ENCODE measurements around the gene HMGCS1. TPM values are rescaled to one million over a fixed set of nuclear protein-coding genes. Genes with fewer than 3 reads are reported as not detected.

Gene HMGCS1
- total and polyA plus RNA-seq, 2 of the 8 experiments (the other 6 are each of a cell fraction or from before 2014, with no cell fraction given) = 63.6 to 236 TPM

- DNase-seq (ENCODE audit: low read depth in 1 of 2, low spot score in 2 of 2) = no peak
- no peak overlapping the region for H3K56ac ChIP-seq (replicated peaks; ENCODE audit: insufficient read length, low read depth, low read length)
- CTCF ChIA-PET (ENCODE audit: partially characterized antibody) = interaction anchor here (0.7 to 1.4 kb wide), 5 partner anchors 9 to 63 kb away, joined by 3 to 4 read pairs (median 3); no protein-coding TSS in a partner anchor
- no peaks in the 10 kb centered on the region for H3K27me3 ChIP-seq (replicated peaks in 1 of 4; ENCODE audit: control insufficient read depth in 3 of 4, extremely low read depth in 1 of 4, insufficient read depth in 3 of 4, low read length in 3 of 4)
- no peak overlapping the region for H2AFZ ChIP-seq (ENCODE audit: low read length)
- H3K4ac ChIP-seq (replicated peaks; ENCODE audit: insufficient read length, low read depth, low read length) = no peak overlapping the region
- H3K9ac ChIP-seq (replicated peaks in 1 of 4; ENCODE audit: extremely low read depth in 1 of 4, low read depth in 3 of 4, low read length in 3 of 4) = no peak overlapping the region
- H2BK120ac ChIP-seq (replicated peaks; ENCODE audit: low read depth, low read length) = no peak overlapping the region
- H3K23me2 ChIP-seq (ENCODE audit: low read depth, low read length) = no peaks in the 10 kb centered on the region
- no peak overlapping the region for H3K4me2 ChIP-seq (ENCODE audit: insufficient read depth in 1 of 2, low read depth in 2 of 2, low read length in 2 of 2)
- POLR2A ChIA-PET (ENCODE audit: partially characterized antibody) = no interaction called here
- H4K8ac ChIP-seq (ENCODE audit: extremely low read depth, insufficient read depth, low read length) = no peak overlapping the region
- H3K18ac ChIP-seq (ENCODE audit: extremely low read depth, low read length) = no peak overlapping the region
- H4K20me1 ChIP-seq (replicated peaks in 1 of 2; ENCODE audit: control insufficient read depth in 1 of 2, insufficient read depth in 2 of 2, low read length in 2 of 2) = no peaks in the 10 kb centered on the region
- no peak for FAIRE-seq
- H2BK12ac ChIP-seq (ENCODE audit: low read depth, low read length) = no peak overlapping the region
- H3K79me1 ChIP-seq (ENCODE audit: low read depth, low read length) = no peaks in the 10 kb centered on the region
- no peak overlapping the region for H4K5ac ChIP-seq (ENCODE audit: insufficient read length, low read depth, low read length)
- H3K4me1 ChIP-seq (replicated peaks in 1 of 4; ENCODE audit: control insufficient read depth in 3 of 4, insufficient read depth in 4 of 4, low read length in 3 of 4) = no peaks in the 10 kb centered on the region
- no peaks in the 10 kb centered on the region for H3K36me3 ChIP-seq (ENCODE audit: control insufficient read depth in 2 of 4, insufficient read depth in 4 of 4, low read length in 3 of 4)
- WGBS, 2 experiments (ENCODE audit: extremely low coverage in 1 of 2, insufficient coverage in 1 of 2, insufficient read length in 1 of 2, insufficient replicate concordance in 2 of 2, low coverage in 1 of 2, low lambda C conversion rate in 2 of 2, missing lambda C conversion rate in 1 of 2) = 77% methylated on average over 1 of the region's 1 CpG; no CpG with 5 or more reads in 1 of the 2 experiments
- H3K79me2 ChIP-seq (ENCODE audit: control insufficient read depth in 1 of 2, insufficient read depth in 2 of 2, low read length in 2 of 2) = no peaks in the 10 kb centered on the region
- no peak overlapping the region for H3K23ac ChIP-seq (ENCODE audit: insufficient read length)
- H2AK5ac ChIP-seq (ENCODE audit: low read depth, low read length) = no peak overlapping the region
- H4K91ac ChIP-seq (replicated peaks; ENCODE audit: insufficient read length, low read length) = no peak overlapping the region
- no peak overlapping the region for H2BK15ac ChIP-seq (ENCODE audit: low read length)
- H3K4me3 ChIP-seq (ENCODE audit: extremely low read depth in 1 of 4, insufficient read depth in 2 of 4, low read depth in 3 of 4, low read length in 4 of 4) = no peak overlapping the region
- TF ChIP-seq EP300 (IDR thresholded peaks at IDR 0.05; ENCODE audit: borderline replicate concordance in 1 of 2, low read depth in 2 of 2, low read length in 2 of 2) = no peak
- TF ChIP-seq TAF7 (optimal IDR thresholded peaks at IDR 0.05; ENCODE audit: borderline replicate concordance, low read depth, low read length) = no peak
- no peak for TF ChIP-seq CTBP2 (IDR thresholded peaks at IDR 0.05; ENCODE audit: borderline replicate concordance, insufficient read depth, insufficient read length, low read length)
- TF ChIP-seq ATF2 (IDR thresholded peaks at IDR 0.05; ENCODE audit: low read length) = no peak
- no peak for TF ChIP-seq FOSL1 (IDR thresholded peaks at IDR 0.05; ENCODE audit: insufficient read depth, low read depth, low read length)
- H2BK20ac ChIP-seq (ENCODE audit: low read length) = no peak overlapping the region
- H3K27ac ChIP-seq (ENCODE audit: low read depth, low read length) = no peak overlapping the region
- H3K14ac ChIP-seq (ENCODE audit: insufficient read length) = no peak overlapping the region
- no peaks in the 10 kb centered on the region for H3K9me3 ChIP-seq (ENCODE audit: insufficient read depth in 2 of 2, low read depth in 1 of 2, low read length in 1 of 2)
- no peak overlapping the region for H2BK5ac ChIP-seq (ENCODE audit: low read depth, low read length)
Measured at GRCh38 chr5:43242196-43242595, 71.0 kb downstream of the HMGCS1 start.

Data from H1 (cell line).